Peyer's patch (tissue), 4 donors: ENCODE results near the gene TRAPPC6A.

Experiments
- POLR2A ChIP-seq, 2 donors: fragments of 450-650 bp; IDR thresholded peaks; one replicate each; pipeline ENCODE4 v1.5.1; 2017; ENCODE audit warnings: antibody characterized with exemption in 2 of 2, mild to moderate bottlenecking in 2 of 2, moderate library complexity in 2 of 2
- TF ChIP-seq, protein P1 (sequence below), 6 experiments: fragments of 450-650 bp in 4 of 6; fragments of 200-600 bp in 2 of 6; sonication (generic) in 1 of 6; IDR thresholded peaks; one replicate each; pipeline ENCODE4 v1.5.1; 2017 to 2019; ENCODE audit warnings: antibody characterized with exemption in 6 of 6, mild to moderate bottlenecking in 3 of 6, moderate library complexity in 1 of 6

DNA sequence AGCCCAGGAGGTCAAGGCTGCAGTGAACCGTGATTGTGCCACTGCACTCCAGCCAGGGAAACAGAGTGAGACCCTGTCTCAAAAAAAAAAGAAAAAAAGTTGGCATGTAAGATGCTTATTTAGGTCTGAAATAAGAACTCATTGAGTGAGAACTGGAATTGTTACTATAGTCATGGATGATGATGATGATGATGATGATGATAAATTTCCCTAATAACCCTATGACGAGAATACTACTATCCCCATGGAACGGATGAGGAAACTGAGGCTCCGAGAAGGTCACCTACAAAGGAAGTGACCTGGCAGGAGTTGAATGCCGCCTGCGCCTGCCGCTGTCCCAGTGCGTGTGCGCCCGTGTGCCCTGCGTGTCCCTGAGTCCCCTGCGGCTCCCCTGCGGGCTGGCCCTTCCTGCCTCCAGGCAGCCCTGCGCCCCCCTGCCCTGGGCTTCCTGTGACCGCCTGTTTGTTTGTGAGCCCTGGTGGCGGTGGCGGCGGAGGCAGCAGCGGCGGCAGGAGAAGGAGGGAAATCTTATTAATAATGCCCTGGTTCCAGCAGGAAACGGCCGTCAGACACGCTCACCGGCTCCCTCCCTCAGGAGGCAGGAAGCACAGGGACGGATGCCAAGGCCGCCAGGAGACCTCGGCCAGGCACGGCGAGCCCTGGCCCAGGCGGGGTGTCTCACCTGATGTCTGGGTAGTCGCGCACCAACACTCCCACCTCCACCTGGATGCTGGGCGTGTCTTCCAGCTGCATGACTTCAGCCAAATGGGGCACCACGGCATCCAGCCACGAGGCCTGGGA is 37.6 kb upstream of the TRAPPC6A start:
- TF ChIP-seq POLR2A (IDR thresholded peaks at IDR 0.05): no peak
- TF ChIP-seq, protein P1, sequence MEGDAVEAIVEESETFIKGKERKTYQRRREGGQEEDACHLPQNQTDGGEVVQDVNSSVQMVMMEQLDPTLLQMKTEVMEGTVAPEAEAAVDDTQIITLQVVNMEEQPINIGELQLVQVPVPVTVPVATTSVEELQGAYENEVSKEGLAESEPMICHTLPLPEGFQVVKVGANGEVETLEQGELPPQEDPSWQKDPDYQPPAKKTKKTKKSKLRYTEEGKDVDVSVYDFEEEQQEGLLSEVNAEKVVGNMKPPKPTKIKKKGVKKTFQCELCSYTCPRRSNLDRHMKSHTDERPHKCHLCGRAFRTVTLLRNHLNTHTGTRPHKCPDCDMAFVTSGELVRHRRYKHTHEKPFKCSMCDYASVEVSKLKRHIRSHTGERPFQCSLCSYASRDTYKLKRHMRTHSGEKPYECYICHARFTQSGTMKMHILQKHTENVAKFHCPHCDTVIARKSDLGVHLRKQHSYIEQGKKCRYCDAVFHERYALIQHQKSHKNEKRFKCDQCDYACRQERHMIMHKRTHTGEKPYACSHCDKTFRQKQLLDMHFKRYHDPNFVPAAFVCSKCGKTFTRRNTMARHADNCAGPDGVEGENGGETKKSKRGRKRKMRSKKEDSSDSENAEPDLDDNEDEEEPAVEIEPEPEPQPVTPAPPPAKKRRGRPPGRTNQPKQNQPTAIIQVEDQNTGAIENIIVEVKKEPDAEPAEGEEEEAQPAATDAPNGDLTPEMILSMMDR (IDR thresholded peaks at IDR 0.05): no peak
